Esophagus squamous epithelium (tissue), 5 donors: ENCODE data around the gene RAB3D. TPM values are rescaled to one million over a fixed set of nuclear protein-coding genes. Genes with fewer than 3 reads are reported as not detected.

ENCODE experiments used
- DNase-seq: peaks from one replicate; lab custom pipeline; 2025; lab: John Stamatoyannopoulos, UW
- H3K27ac ChIP-seq, 4 donors: fragments of 200-600 bp; sonication (generic); one replicate each; pipeline ENCODE4 v1.5.1; 2016 to 2019; ENCODE audit warnings: mild to moderate bottlenecking in 1 of 4
- H3K27me3 ChIP-seq, 4 donors: fragments of 200-600 bp; sonication (generic); 1 replicate in 3 of 4; 2 replicates in 1 of 4; pipeline versions ENCODE4 v1.5.1 to v1.6.0; 2017 to 2021; ENCODE audit warnings: antibody characterized with exemption in 1 of 4
- H3K36me3 ChIP-seq, 3 donors: fragments of 200-600 bp; sonication (generic); one replicate each; pipeline ENCODE4 v1.5.1; 2016 to 2019
- H3K4me1 ChIP-seq, 3 donors: fragments of 200-600 bp; sonication (generic); one replicate each; pipeline ENCODE4 v1.5.1; 2017 to 2019
- H3K4me3 ChIP-seq, 4 donors: fragments of 200-600 bp; sonication (generic); 1 replicate in 3 of 4; 2 replicates in 1 of 4; pipeline ENCODE4 v1.5.1; 2016 to 2019; ENCODE audit warnings: mild to moderate bottlenecking in 2 of 4, moderate library complexity in 1 of 4
- H3K9me3 ChIP-seq, 3 donors: fragments of 200-600 bp; sonication (generic); one replicate each; pipeline ENCODE4 v1.5.1; 2016 to 2019
- CTCF ChIP-seq, 6 experiments: fragments of 450-650 bp in 4 of 6; fragments of 200-600 bp in 2 of 6; sonication (generic) in 2 of 6; IDR thresholded peaks; one replicate each; pipeline ENCODE4 v1.5.1; 2016 to 2019; ENCODE audit warnings: antibody characterized with exemption in 6 of 6, mild to moderate bottlenecking in 4 of 6, moderate library complexity in 4 of 6
- POLR2A ChIP-seq, 4 donors: fragments of 450-650 bp; IDR thresholded peaks; one replicate each; pipeline ENCODE4 v1.6.1; 2017; ENCODE audit warnings: antibody characterized with exemption in 4 of 4, mild to moderate bottlenecking in 4 of 4, moderate library complexity in 3 of 4
- WGBS, 2 donors: methylation state at CpG; one replicate each; pipeline ENCODE4 v1.1.5; 2018; 5-methylcytosine and 5-hydroxymethylcytosine counted together
- intact Hi-C: fragments of 100-400 bp; cut with DNase I; formaldehyde crosslinking; loops from one replicate; pipeline ENCODE4 v1.15.0; 2022
- total RNA-seq, 4 donors: library from RNA; depleted of rRNA; stranded (reverse); fragments of >200 nt; gene quantifications; one replicate each; pipeline ENCODE4 v1.1.0, GENCODE V29; 2016
- donor health status: DM: yes; HTN: yes; CAD: no.

The RAB3D gene
- total RNA-seq, 4 donors from 2014 or later, result 55.9 to 90.4 (median 73.8) TPM

GRCh38 chr19:11378319-11379189 lies 39.1 kb upstream of the RAB3D start:
- peak overlapping the region; percentile 21 to 73 (median 55) for H3K27ac ChIP-seq
- TF ChIP-seq CTCF (IDR thresholded peaks at IDR 0.05), result peak in 5 of 6 experiments; percentile 11 to 48 (median 31)
- no peak for TF ChIP-seq POLR2A (IDR thresholded peaks at IDR 0.05)

GRCh38 chr19:11377756-11378155 lies 38.3 kb upstream of the RAB3D start:
- Histone ChIP-seq H3K4me1 (peaks cover 35 to 78% (median 61%) of the 10 kb centered on the region in 3 donors), H3K27ac (peak overlapping the region; percentile 42 to 73 (median 55)), H3K36me3 (no peaks in the 10 kb centered on the region), H3K27me3 (peaks cover 0 to 13% (median 1%) of the 10 kb centered on the region in 4 donors), H3K4me3 (no peak overlapping the region), H3K9me3 (no peaks in the 10 kb centered on the region)
- WGBS, 2 donors, result 68 to 78% methylated on average over 2 to 3 of the region's 3 CpGs
- no peak for DNase-seq
- TF ChIP-seq CTCF (IDR thresholded peaks at IDR 0.05) (no peak), POLR2A (IDR thresholded peaks at IDR 0.05) (no peak)
- intact Hi-C loops, result no loop called here

More at GRCh38 chr19:11378319-11379189, 39.1 kb upstream of the RAB3D start:
- Histone ChIP-seq H3K36me3 (no peaks in the 10 kb centered on the region), H3K9me3 (no peaks in the 10 kb centered on the region), H3K27me3 (peaks cover 0 to 21% (median 2%) of the 10 kb centered on the region in 4 donors), H3K4me1 (peaks cover 41 to 84% (median 69%) of the 10 kb centered on the region in 3 donors), H3K4me3 (no peak overlapping the region)
- no peak for DNase-seq
- 20% methylated on average over 1 to 2 of the region's 8 CpGs for WGBS, 2 donors
- intact Hi-C loops, result no loop called here

- Histone ChIP-seq H3K27ac (peak overlapping the region; percentile 44 to 73 (median 62)), H3K36me3 (no peaks in the 10 kb centered on the region), H3K4me1 (peaks cover 34 to 73% (median 56%) of the 10 kb centered on the region in 3 donors), H3K27me3 (peaks cover 0 to 8% (median 0%) of the 10 kb centered on the region in 4 donors), H3K9me3 (no peaks in the 10 kb centered on the region), H3K4me3 (no peak overlapping the region)
- no peak for DNase-seq
- intact Hi-C loops, result no loop called here
- TF ChIP-seq CTCF (IDR thresholded peaks at IDR 0.05), result no peak
Observed at GRCh38 chr19:11377237-11377636, 37.8 kb upstream of the RAB3D start.

- no peak for DNase-seq
- TF ChIP-seq CTCF (IDR thresholded peaks at IDR 0.05), result no peak
- peak in 2 of 4 donors; percentile 25 to 76 for TF ChIP-seq POLR2A (IDR thresholded peaks at IDR 0.05)
- Histone ChIP-seq H3K9me3 (no peaks in the 10 kb centered on the region), H3K4me3 (peak overlapping the region; percentile 56 to 86 (median 64)), H3K27ac (peak overlapping the region; percentile 95 to 99 (median 96)), H3K36me3 (no peaks in the 10 kb centered on the region), H3K4me1 (peaks cover 25 to 55% (median 44%) of the 10 kb centered on the region in 3 donors), H3K27me3 (no peaks in the 10 kb centered on the region)
- intact Hi-C loops, result no loop called here
- 5 to 7% methylated on average over 13 to 24 of the region's 27 CpGs for WGBS, 2 donors
Observed at GRCh38 chr19:11375143-11375948, 35.9 kb upstream of the RAB3D start.
